GM18517 (cell line): Measurements from ENCODE around the gene RPL3.

ENCODE experiments used
- ATAC-seq: cut with Tn5 transposase; IDR thresholded peaks from one replicate; pipeline ENCODE4 v1.9.1; 2021; ENCODE audit warnings: mild to moderate bottlenecking, moderate library complexity; ENCODE audit not compliant: unreplicated experiment

RPL3 gene

GRCh38 chr22:39301108-39301507, 18.3 kb downstream of the RPL3 start:
- ATAC-seq, result no peak

GRCh38 chr22:39300186-39300830, 19.1 kb downstream of the RPL3 start:
- ATAC-seq, result no peak

GRCh38 chr22:39299829-39300178, 19.6 kb downstream of the RPL3 start:
- ATAC-seq, result no peak

- no peak for ATAC-seq
These were observed 21.0 kb downstream of the RPL3 start for GRCh38 chr22:39298241-39298987.

GRCh38 chr22:39297490-39298240, 21.8 kb downstream of the RPL3 start:
- no peak for ATAC-seq

GRCh38 chr22:39296981-39297489, 22.4 kb downstream of the RPL3 start:
- ATAC-seq, result no peak

- no peak for ATAC-seq
These were observed 22.9 kb downstream of the RPL3 start for GRCh38 chr22:39296535-39296934.

GRCh38 chr22:39294571-39295468, 24.6 kb downstream of the RPL3 start:
- no peak for ATAC-seq

- ATAC-seq, result no peak
These were observed 25.6 kb downstream of the RPL3 start for GRCh38 chr22:39293766-39294368.

- ATAC-seq, result no peak
These were observed 26.8 kb downstream of the RPL3 start for GRCh38 chr22:39292561-39293074.

GRCh38 chr22:39292031-39292462, 27.4 kb downstream of the RPL3 start:
- no peak for ATAC-seq

GRCh38 chr22:39291523-39291922, 27.9 kb downstream of the RPL3 start:
- no peak for ATAC-seq

- no peak for ATAC-seq
These were observed 28.7 kb downstream of the RPL3 start for GRCh38 chr22:39290724-39291161.

GRCh38 chr22:39289975-39290720, 29.3 kb downstream of the RPL3 start:
- ATAC-seq, result no peak

- no peak for ATAC-seq
These were observed 29.9 kb downstream of the RPL3 start for GRCh38 chr22:39289533-39289932.

GRCh38 chr22:39288135-39288898, 31.1 kb downstream of the RPL3 start:
- ATAC-seq, result no peak

- no peak for ATAC-seq
These were observed 32.2 kb downstream of the RPL3 start for GRCh38 chr22:39287076-39287725.

- ATAC-seq, result no peak
These were observed 34.4 kb downstream of the RPL3 start for GRCh38 chr22:39284983-39285382.
